Endothelial cell of umbilical vein (primary cell): ENCODE data around the gene GNB5. TPM values are rescaled to one million over a fixed set of nuclear protein-coding genes. Genes with fewer than 3 reads are reported as not detected.

Source experiments
- BruUV-seq: library from RNA; stranded (reverse); fragments of 400-500 nt; replicated peaks from 2 replicates; lab custom pipeline; 2021; lab: Mats Ljungman, UMichigan
- CTCF ChIA-PET: fragments of 300-600, 350-600 bp; sonication (Branson Sonifier 250); formaldehyde crosslinking; loops from one replicate; lab custom pipeline; 2021; ENCODE audit warnings: antibody characterized with exemption, inconsistent platforms; lab: Charles Lee
- POLR2A ChIA-PET: fragments of 300-600, 350-600 bp; sonication (Branson Sonifier 250); formaldehyde crosslinking; loops from one replicate; lab custom pipeline; 2021; ENCODE audit warnings: antibody characterized with exemption, inconsistent platforms; lab: Charles Lee
- DNase-seq: peaks from one replicate; pipeline ENCODE4 v3.0.0-alpha.2; 2011; ENCODE audit warnings: low read depth, low spot score
- FAIRE-seq: peaks from 2 replicates; lab custom pipeline; 2011; peaks lifted over from hg19 to GRCh38; lab: Jason Lieb, UNC
- H2AFZ ChIP-seq: 2 replicates; pipeline ENCODE4 v1.6.0; 2012; ENCODE audit warnings: low read depth, low read length, control low read depth, inconsistent platforms
- H3K27ac ChIP-seq: 2 replicates; pipeline ENCODE4 v1.5.1; 2011; ENCODE audit warnings: low read depth, mild to moderate bottlenecking, control low read depth, low read length, moderate library complexity; ENCODE audit not compliant: insufficient read depth
- H3K27me3 ChIP-seq, 2 experiments: 2 replicates each; pipeline versions ENCODE4 v1.6.0 to v1.6.1; 2011; ENCODE audit warnings: low read length in 2 of 2, mixed read lengths in 1 of 2; ENCODE audit not compliant: control insufficient read depth in 2 of 2, insufficient read depth in 2 of 2
- H3K36me3 ChIP-seq, 2 experiments: 2 replicates in 1 of 2; 3 replicates in 1 of 2; pipeline ENCODE4 v1.5.1; 2011; ENCODE audit warnings: low read length in 2 of 2, mild to moderate bottlenecking in 1 of 2, moderate library complexity in 1 of 2; ENCODE audit not compliant: control insufficient read depth in 2 of 2, insufficient read depth in 2 of 2; ENCODE audit errors: extremely low read depth in 1 of 2
- H3K4me1 ChIP-seq: 3 replicates; pipeline ENCODE4 v1.5.1; 2011; ENCODE audit warnings: mild to moderate bottlenecking, low read length; ENCODE audit not compliant: control insufficient read depth, insufficient read depth; ENCODE audit errors: extremely low read depth
- H3K4me2 ChIP-seq: 2 replicates; pipeline ENCODE4 v1.6.1; 2011; ENCODE audit warnings: low read length, control low read depth, mixed read lengths; ENCODE audit not compliant: insufficient read depth
- H3K4me3 ChIP-seq, 3 experiments: fragments of 200-600 bp in 1 of 3; sonication (generic), shearing (Covaris generic) in 1 of 3; replicated peaks in 1 of 3; 2 replicates each; pipeline ENCODE4 v1.5.1; 2011 to 2016; ENCODE audit warnings: control low read depth in 3 of 3, low read length in 3 of 3, mild to moderate bottlenecking in 2 of 3, inconsistent platforms in 1 of 3, low read depth in 1 of 3, moderate library complexity in 1 of 3; ENCODE audit not compliant: insufficient read depth in 1 of 3
- H3K79me2 ChIP-seq: 2 replicates; pipeline ENCODE4 v1.6.0; 2012; ENCODE audit warnings: low read length, inconsistent platforms; ENCODE audit not compliant: control insufficient read depth, insufficient read depth
- H3K9ac ChIP-seq: replicated peaks from 2 replicates; pipeline ENCODE3; 2011; ENCODE audit warnings: low read length, control low read depth; ENCODE audit not compliant: insufficient read depth; ENCODE audit errors: extremely low read depth
- H3K9me1 ChIP-seq: replicated peaks from 3 replicates; pipeline ENCODE4 v1.6.0; 2011; ENCODE audit warnings: mild to moderate bottlenecking, low read length; ENCODE audit not compliant: control insufficient read depth, insufficient read depth; ENCODE audit errors: extremely low read depth
- H3K9me3 ChIP-seq: replicated peaks from 2 replicates; pipeline ENCODE4 v1.5.1; 2012; ENCODE audit warnings: low read length, inconsistent platforms; ENCODE audit not compliant: control insufficient read depth, insufficient read depth
- H4K20me1 ChIP-seq: replicated peaks from 2 replicates; pipeline ENCODE3; 2011; ENCODE audit warnings: mild to moderate bottlenecking, low read length; ENCODE audit not compliant: control insufficient read depth, insufficient read depth; ENCODE audit errors: extremely low read depth
- EZH2 ChIP-seq: IDR thresholded peaks from 2 replicates; pipeline ENCODE4 v1.6.1; 2012; ENCODE audit warnings: borderline replicate concordance, low read depth, mild to moderate bottlenecking, moderate library complexity, low read length, inconsistent platforms; ENCODE audit not compliant: severe bottlenecking
- FOS ChIP-seq: IDR thresholded peaks from 2 replicates; pipeline ENCODE4 v1.6.1; 2011; ENCODE audit warnings: mild to moderate bottlenecking, low read length, moderate library complexity, borderline replicate concordance; ENCODE audit not compliant: insufficient read depth
- GATA2 ChIP-seq: IDR thresholded peaks from 2 replicates; pipeline ENCODE4 v1.7.0; 2011; ENCODE audit warnings: low read depth, mild to moderate bottlenecking, moderate library complexity, mixed read lengths, low read length; ENCODE audit not compliant: insufficient read length, insufficient read depth
- JUN ChIP-seq: IDR thresholded peaks from 2 replicates; pipeline ENCODE4 v1.6.1; 2011; ENCODE audit warnings: borderline replicate concordance, low read depth; ENCODE audit not compliant: insufficient read length, insufficient read depth
- MYC ChIP-seq: IDR thresholded peaks from one replicate; pipeline ENCODE4 v1.6.1; 2011; ENCODE audit warnings: mild to moderate bottlenecking, low read depth, low read length
- POLR2A ChIP-seq: IDR thresholded peaks from 2 replicates; pipeline ENCODE4 v1.6.1; 2012; ENCODE audit warnings: low read depth, mild to moderate bottlenecking, control low read depth, low read length
- POLR2AphosphoS5 ChIP-seq: IDR thresholded peaks from 2 replicates; pipeline ENCODE4 v1.6.1; 2012; ENCODE audit warnings: low read depth, mild to moderate bottlenecking, control low read depth, low read length, moderate library complexity; ENCODE audit not compliant: insufficient read depth
- dilution Hi-C: fragments of 300-500 bp; cut with MboI; formaldehyde crosslinking; loops from one replicate; pipeline ENCODE4 v1.15.0; 2019; ENCODE audit warnings: low sequenced_read_pairs; ENCODE audit not compliant: extremely low pct_ligation_motif_present
- intact Hi-C: fragments of 100-400 bp; cut with micrococcal nuclease; formaldehyde crosslinking; loops from one replicate; pipeline ENCODE4 v1.10.0; 2022
- polyA plus RNA-seq, 4 experiments: library from polyadenylated mRNA; depleted of rRNA in 3 of 4; stranded (reverse) in 3 of 4; unstranded in 1 of 4; fragments of >200 nt; gene quantifications; 2 replicates each; pipeline versions ENCODE4 v1.2.1 to v1.2.3, GENCODE V29; 2011 to 2012; ENCODE audit warnings: missing spikeins in 1 of 4
- total RNA-seq: library from RNA; stranded (reverse); gene quantifications from 2 replicates; pipeline ENCODE4 v1.2.3, GENCODE V29; 2021
- TF ChIP-seq, protein P1 (sequence below), 2 donors: IDR thresholded peaks; 1 replicate in 1 of 2; 2 replicates in 1 of 2; pipeline ENCODE4 v1.5.1; 2011; ENCODE audit warnings: low read length in 2 of 2, mild to moderate bottlenecking in 2 of 2, moderate library complexity in 2 of 2, control low read depth in 1 of 2, inconsistent platforms in 1 of 2, low read depth in 1 of 2; ENCODE audit not compliant: insufficient read depth in 1 of 2; ENCODE audit errors: extremely low read depth in 1 of 2
- TF ChIP-seq, protein P2 (sequence below): IDR thresholded peaks from 2 replicates; pipeline ENCODE4 v1.6.1; 2011; ENCODE audit not compliant: insufficient read depth, insufficient read length

Gene GNB5
- total and polyA plus RNA-seq, 2 donors (not counting 3 experiments of a cell fraction or from before 2014, with no cell fraction given), result 15.6 to 16.8 TPM

DNA sequence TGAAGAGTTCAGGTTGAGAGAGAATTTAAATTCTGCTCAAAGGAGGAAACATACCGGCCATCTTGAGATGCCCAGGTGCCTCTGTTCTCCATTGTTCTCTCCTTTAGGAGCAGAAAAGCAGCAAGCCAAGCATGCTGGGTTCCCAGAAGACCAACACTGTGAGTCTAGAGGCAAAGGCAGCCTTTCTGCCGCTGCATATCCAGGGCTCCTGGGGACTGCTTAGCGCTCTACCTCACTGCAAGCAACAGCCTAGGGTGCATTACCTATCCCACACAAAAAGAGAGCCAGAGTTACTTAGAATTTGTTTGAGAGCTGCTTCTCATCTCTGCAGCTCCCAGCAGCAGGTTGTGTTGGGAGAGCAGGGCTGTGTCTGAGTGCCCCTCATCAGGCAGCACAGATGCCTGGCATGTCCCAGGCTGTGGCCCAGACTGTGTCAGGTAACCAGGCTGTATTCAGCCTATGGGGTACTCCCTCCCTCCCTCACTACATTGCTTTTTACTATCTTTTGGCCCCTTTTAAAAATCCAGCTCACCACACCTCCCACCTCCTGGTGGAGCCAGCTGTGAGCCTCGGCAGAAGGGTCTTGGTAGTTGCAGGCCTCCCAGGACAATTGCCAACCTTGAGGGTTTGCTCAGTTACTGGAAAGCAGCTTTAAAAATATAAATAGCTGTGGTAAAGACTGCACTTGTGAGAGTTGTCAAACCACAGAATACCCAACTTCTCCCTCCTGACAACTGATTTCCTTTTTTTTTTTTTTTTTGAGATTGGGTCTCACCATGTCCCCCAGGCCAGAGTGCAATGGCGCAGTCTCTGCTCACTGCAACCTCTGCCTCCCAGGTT, 108.8 kb downstream of the GNB5 start:
- Histone ChIP-seq H3K79me2 (no peaks in the 10 kb centered on the region), H3K4me1 (peaks cover 4% of the 10 kb centered on the region), H3K9me1 (no peaks in the 10 kb centered on the region), H2AFZ (no peak overlapping the region), H3K4me2 (no peak overlapping the region), H3K27me3 (no peaks in the 10 kb centered on the region), H3K27ac (no peak overlapping the region), H3K4me3 (no peak overlapping the region), H3K9ac (no peak overlapping the region), H4K20me1 (no peaks in the 10 kb centered on the region), H3K9me3 (peaks cover 3% of the 10 kb centered on the region), H3K36me3 (no peaks in the 10 kb centered on the region)
- no peak for FAIRE-seq
- dilution Hi-C loops (no loop called here), intact Hi-C loops (no loop called here)
- POLR2A ChIA-PET, result no interaction called here
- CTCF ChIA-PET, result interaction anchor here (0.7 to 7.8 kb wide), 5 partner anchors 15 to 179 kb away, joined by 3 to 102 read pairs (median 3); no protein-coding TSS in a partner anchor
- TF ChIP-seq, protein P1, sequence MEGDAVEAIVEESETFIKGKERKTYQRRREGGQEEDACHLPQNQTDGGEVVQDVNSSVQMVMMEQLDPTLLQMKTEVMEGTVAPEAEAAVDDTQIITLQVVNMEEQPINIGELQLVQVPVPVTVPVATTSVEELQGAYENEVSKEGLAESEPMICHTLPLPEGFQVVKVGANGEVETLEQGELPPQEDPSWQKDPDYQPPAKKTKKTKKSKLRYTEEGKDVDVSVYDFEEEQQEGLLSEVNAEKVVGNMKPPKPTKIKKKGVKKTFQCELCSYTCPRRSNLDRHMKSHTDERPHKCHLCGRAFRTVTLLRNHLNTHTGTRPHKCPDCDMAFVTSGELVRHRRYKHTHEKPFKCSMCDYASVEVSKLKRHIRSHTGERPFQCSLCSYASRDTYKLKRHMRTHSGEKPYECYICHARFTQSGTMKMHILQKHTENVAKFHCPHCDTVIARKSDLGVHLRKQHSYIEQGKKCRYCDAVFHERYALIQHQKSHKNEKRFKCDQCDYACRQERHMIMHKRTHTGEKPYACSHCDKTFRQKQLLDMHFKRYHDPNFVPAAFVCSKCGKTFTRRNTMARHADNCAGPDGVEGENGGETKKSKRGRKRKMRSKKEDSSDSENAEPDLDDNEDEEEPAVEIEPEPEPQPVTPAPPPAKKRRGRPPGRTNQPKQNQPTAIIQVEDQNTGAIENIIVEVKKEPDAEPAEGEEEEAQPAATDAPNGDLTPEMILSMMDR (IDR thresholded peaks at IDR 0.05; ENCODE audit: extremely low read depth in 1 of 2, insufficient read depth in 1 of 2, low read depth in 1 of 2, low read length in 2 of 2), result no peak
- no peak for TF ChIP-seq GATA2
- TF ChIP-seq MYC, result no peak
- TF ChIP-seq FOS, result no peak
- TF ChIP-seq POLR2AphosphoS5, result no peak
- no peak for TF ChIP-seq POLR2A
- TF ChIP-seq, protein P2, sequence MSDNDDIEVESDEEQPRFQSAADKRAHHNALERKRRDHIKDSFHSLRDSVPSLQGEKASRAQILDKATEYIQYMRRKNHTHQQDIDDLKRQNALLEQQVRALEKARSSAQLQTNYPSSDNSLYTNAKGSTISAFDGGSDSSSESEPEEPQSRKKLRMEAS, result no peak
- no peak for TF ChIP-seq EZH2
- TF ChIP-seq JUN, result no peak
- BruUV-seq, result no TSS peak
- no peak for DNase-seq
